NCI-H2196 (cell line): ENCODE results near the gene MET.
A peak's percentile ranks its signal among the peaks of the same experiment; 100 is the strongest.
"Not testable (repeated sequence)": the region's sequence is repeated elsewhere in the genome, so short reads cannot be mapped to it uniquely, and the experiment has no call there.

Source experiments
- DNase-seq: peaks from one replicate; lab custom pipeline; 2025; ENCODE audit not compliant: unreplicated experiment; lab: John Stamatoyannopoulos, UW

Gene MET

DNA sequence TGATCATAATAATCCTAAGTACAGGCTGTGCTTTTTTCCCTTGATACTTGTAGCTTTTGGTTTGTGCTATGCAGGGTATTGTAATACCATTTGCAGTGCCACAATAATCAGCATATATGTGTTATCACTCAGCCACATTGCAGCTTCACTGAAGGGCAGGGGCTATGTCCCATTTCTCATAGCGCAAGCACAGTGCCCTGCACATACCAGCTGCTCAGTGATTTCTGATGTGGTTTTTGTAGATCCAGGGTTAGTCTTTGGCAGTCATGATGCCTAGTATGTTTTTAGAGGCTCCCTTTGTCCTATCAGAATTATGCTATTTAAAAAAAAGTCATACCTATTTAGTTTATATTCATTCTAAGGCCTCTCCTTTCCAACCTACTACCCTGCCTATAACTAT is 25.8 kb downstream of the MET start:
- no peak for DNase-seq

DNA sequence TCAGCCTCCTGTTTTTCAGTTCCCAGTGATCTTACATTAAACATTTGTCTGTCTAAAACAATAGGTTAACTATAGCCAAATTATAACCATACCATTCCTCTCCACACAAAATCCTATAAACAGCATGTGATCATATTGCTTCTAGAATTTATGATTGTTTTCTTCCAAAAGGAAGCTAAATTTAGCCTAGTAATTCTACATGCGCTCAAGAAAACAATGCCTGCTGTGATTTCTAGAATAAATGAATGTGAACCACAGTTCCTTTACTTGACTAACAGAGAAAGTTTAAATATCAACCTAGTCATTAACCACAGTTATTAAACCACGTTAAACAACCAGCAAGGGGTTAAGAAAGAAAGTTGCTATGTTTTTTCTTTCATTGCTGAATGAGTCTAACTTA is 26.4 kb downstream of the MET start:
- DNase-seq, result no peak

DNA sequence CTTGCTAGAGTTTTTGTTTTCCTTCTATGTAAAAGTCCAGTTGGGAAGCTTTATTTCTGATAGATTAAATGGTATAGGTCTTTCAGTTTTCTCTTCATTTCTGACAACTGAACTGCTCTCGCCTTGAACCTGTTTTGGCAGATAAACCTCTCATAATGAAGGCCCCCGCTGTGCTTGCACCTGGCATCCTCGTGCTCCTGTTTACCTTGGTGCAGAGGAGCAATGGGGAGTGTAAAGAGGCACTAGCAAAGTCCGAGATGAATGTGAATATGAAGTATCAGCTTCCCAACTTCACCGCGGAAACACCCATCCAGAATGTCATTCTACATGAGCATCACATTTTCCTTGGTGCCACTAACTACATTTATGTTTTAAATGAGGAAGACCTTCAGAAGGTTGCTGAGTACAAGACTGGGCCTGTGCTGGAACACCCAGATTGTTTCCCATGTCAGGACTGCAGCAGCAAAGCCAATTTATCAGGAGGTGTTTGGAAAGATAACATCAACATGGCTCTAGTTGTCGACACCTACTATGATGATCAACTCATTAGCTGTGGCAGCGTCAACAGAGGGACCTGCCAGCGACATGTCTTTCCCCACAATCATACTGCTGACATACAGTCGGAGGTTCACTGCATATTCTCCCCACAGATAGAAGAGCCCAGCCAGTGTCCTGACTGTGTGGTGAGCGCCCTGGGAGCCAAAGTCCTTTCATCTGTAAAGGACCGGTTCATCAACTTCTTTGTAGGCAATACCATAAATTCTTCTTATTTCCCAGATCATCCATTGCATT is 27.1 kb downstream of the MET start:
- peak; percentile 81 for DNase-seq

DNA sequence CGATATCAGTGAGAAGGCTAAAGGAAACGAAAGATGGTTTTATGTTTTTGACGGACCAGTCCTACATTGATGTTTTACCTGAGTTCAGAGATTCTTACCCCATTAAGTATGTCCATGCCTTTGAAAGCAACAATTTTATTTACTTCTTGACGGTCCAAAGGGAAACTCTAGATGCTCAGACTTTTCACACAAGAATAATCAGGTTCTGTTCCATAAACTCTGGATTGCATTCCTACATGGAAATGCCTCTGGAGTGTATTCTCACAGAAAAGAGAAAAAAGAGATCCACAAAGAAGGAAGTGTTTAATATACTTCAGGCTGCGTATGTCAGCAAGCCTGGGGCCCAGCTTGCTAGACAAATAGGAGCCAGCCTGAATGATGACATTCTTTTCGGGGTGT is 27.7 kb downstream of the MET start:
- no peak for DNase-seq

DNA sequence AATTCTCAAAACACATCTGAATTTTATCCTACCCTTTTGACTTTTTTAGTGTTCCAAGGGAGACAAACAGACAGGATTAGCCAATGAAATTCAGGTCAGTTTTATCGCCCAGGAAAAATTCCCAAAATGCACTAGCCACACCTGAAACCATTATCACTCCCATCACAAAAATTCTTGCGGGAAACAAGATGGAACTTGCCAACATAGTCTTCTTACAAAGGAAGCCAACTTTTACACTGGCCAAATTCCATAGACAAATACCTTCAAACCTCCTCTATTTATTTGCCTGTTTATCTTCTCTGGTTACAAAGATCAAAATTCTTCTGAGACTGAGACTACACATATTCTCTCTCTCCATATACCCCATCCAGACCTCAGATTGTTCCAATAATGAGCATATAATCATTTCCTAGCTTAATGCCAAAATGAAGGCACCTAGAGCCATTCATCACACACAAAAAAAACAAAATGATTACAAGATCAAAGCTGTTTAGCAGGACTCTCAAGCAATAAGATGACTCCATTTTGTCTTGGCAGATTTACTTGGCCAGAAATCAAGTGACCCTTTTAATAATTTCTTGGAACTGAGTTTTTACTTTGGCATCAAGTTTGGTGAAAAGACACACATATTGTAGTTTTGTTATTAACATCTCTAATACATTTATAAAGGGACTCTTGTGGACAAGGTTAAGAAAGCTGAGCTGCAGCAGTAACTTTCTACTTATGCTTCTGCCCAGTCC is 30.2 kb downstream of the MET start:
- DNase-seq, result peak; percentile 45

DNA sequence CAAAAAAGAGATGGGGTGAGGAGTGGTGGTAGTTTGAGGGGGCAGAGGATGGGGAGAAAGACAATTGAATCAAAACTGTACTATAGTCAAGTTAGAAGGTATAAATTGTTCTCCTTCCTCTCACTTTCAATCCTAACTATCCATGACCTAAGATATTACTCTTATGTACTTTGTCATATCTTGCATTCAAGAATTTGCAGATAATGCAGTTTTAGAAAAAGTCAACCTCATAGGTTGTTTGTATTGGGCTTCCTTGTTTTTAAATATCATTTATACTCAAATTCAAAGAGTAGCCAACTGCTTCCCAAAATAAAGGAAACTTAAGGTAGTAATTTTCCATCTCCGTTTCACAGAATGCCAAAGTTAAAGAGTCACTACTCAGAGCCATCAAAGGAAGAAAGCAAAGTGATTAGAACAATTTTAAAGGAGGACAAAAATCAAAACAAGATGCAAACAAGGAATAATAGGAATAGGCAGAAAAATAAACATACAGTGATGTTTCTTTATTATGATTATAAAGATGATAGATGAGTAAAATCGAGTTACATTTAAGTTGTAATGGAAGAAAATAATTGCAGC is 32.7 kb downstream of the MET start:
- DNase-seq, result no peak

DNA sequence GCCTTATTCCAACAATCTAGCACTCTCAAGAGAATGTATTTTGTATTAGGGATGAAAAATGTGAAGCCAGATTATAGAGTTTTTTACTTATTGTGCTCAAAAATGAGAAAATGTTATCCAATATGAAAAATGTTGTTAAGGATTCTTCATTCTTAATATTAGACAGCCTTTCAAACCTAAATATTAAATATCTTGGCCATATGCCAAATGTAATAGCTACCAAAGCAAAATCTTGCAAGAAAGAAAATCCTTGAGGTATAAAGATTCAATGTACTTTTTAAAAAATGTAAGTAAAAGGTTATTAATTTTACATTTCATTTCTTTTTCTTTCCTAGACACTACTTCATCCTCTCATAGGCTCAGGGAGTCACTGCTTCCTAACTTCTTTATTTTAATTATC is 33.4 kb downstream of the MET start:
- DNase-seq, result no peak

DNA sequence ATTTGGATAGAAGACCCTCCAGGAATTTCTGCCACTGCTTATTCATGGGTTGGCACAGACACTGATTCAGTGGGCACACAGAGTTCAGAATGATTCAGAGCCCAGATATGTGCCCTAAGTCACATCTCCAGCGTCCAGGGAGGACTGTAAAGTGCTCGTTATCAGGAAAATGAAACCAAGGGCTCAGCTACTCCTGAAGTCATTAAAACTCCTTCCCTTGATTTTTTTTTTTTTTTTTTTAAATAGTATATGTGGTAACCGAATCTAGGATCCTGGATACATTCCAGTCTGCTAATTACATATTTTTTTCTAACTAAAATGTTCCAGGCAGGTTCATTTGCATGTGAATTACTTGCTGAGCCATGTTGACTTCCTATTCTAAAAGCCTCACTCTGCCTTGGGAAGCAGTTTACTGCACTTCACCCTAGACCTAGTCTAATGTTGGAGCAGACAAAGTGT is 34.7 kb downstream of the MET start:
- DNase-seq, result peak; percentile 38

DNA sequence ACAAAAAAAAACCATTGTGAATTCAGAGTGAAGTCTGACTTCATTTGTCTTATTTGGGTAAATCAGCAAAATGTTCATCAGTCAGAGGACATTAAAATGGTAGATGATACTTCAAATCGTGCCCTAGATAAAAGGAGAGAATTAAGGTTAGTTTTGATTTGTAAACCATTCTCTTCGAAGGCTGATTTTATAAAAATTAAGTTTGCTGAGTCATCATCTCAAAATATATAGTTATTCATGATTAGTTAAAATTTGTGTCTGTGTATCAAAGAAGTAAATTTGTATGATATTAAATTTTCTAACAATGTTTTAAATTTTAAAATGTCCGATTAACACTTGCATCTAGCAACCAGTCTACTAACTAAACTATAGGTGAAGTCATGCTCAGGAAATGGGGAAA is 35.3 kb downstream of the MET start:
- DNase-seq, result no peak

DNA sequence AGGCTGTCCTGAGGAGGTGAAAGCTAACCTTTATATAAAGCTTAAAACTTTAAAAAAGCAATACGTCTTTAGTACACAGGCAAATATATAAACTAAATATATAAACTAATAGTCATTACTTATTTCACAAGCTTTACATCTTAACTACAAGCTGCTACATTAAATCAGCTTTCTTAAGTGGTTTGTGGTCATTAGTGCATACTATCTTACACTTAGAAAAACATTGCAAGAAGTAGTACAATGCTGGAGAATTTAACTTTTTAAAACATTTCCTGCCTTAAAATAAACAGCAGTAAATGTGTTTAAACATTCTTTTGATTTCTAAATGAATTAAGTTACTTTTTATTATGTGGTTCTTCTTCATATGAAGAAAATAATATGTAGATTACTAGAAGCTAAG is 36.3 kb downstream of the MET start:
- no peak for DNase-seq

DNA sequence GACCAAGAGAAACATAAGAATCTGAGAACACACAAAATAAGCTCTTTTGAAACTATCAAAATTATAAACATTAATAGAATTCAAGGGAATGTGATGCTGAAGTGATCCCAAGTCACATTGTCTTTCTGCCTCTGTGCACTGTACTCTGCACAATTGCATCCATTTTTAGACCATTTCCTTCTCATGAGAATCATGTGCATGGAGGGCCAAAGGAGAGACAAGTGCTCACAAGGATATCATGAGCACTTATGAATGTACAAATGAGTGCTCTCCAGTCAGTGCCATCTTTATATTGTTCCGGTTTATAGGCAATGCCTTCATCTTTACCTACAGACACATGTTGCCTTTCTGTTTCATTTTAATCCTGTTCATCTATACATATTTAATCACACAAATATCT is 36.9 kb downstream of the MET start:
- no peak for DNase-seq

DNA sequence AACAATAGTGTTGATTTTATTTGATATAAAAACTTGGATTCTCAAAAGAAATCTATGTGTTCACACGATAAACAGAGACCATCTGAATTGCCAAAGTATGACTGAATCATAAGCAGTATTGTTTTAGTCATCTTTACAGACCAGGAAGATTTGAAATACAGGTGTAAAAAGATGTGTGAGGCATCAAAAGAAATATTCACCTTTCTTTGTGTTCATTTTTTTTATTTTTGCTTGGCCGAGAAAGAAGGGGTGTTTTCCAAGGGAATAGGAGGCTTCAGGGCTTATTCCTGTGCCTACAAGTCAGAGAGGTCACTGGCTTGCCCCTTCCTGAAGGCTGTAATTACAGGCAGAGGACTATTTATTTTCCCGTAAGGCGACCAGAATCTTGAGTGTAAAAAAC is 37.3 kb downstream of the MET start:
- DNase-seq, result no peak

DNA sequence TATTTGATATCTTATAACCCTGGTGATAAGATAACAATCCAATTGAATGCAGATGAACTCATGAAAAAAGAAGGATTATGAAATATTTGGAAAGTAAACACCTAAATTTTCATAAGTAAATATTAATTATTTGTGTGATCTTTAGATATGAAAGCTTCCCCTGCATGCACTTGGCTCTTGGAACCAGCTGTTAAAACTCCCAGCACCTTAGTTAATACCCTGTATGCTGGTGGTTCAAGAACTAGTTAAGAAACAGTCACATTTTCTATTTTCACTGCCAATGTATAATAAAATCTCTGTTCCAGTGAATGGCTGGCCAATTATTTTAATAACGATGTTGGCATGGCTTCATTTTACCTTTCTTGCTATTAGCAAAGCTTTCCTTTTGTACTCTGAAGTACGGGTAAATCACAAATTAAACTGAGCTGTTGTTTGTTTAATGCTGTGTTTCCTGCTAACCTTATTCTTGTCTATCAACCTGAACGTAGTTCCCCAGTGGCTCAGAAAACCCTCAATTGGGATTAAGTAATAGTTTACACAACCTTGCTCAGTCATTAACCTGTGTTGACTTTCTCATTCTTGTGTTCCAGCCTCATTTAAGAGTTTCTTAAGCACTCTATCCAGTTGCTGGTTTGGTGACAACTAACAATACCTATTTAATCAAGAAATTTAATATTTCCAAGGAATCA is 38.9 kb downstream of the MET start:
- peak; percentile 60 for DNase-seq

DNA sequence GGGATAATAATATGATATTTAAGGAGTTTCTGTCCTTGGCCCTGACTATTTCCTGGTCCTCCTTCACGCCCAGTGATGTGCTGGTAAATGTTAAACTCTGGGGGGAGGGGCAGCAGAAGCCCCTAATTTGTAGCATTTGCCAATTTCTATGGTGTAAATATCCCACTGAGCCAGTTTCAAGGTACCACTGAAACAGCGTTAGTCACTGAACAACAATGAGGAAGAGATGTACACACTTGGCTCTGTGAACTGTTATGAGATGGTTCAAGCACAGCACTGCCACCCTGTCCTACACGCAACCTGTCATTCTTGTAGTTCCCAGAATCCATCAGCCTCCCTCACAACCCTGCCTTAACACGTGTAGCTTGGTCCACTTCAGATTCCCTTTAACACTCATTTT is 39.8 kb downstream of the MET start:
- no peak for DNase-seq

DNA sequence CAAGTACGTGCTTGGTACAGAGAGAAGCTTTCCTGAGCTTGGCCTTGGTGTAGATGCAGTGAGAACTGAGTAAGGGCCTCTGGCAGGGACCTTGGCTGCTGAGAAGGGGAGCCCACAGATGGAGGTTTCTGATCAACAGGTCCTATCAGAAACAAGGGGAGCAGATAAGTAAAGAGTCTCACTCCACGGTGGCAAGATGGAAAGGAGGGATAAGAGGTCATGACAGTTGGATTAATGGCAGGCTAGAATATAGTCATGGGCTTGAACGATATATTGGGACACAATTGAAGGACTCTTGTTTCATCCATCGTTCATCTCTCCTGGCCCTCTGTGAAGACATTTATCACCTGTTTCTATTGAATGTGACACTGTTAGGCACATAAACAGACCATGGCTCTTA is 41.5 kb downstream of the MET start:
- DNase-seq, result no peak

DNA sequence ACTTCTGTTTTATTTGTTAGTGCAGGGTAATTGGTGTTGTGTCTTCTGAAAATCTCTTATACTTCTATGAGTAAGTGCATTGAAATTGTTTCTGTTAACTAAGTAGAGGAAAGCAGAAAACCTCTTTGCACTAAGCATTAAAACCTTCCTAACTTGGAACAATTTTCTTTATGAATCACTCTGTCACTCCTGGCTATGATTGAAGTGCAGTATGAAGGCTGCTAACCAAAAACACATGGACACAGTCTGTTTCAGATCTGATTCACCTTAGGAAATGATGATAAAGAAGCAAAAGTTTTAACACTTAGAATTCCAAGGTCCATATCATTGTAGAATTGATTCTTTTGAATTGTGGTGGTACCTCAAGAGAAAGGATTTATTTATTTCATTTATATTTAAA is 41.9 kb downstream of the MET start:
- no peak for DNase-seq

DNA sequence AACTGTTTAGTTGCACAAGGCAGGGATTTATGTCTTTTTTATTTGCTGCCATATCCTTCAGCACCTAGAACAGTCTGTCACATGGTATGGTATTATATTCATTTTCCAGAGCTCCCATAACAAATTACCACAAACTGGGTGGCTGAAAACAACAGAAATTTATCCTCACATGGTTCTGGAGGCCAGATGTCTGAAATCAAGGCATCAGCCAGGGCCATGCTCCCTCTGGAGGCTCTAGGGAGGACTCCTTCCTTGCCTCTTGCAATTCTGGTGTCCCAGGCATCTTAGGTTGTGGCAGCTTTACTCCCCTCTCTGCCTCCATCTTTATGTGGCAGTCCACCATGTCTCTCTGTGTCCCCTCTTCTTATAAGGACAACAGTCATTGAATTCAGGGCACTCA is 43.1 kb downstream of the MET start:
- DNase-seq, result no peak

DNA sequence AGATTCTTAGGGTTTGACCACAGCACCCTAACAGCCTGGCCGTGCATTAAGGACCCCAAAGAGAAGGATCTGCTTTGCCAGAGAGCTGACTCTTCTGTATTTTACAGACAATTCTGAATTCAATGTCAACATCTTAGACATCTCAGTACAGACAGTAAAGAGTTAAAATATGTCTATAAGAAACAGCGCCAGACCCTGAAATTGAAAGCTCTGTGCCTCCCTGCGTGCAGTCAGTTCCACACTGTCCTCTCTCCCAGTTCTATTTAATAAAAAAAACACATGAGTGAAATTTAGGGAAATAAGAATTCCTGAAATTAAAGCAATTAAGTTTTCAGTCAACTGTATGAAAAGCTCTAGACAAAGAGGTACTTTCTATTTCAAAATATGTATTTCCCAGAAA is 45.1 kb downstream of the MET start:
- DNase-seq, result no peak

DNA sequence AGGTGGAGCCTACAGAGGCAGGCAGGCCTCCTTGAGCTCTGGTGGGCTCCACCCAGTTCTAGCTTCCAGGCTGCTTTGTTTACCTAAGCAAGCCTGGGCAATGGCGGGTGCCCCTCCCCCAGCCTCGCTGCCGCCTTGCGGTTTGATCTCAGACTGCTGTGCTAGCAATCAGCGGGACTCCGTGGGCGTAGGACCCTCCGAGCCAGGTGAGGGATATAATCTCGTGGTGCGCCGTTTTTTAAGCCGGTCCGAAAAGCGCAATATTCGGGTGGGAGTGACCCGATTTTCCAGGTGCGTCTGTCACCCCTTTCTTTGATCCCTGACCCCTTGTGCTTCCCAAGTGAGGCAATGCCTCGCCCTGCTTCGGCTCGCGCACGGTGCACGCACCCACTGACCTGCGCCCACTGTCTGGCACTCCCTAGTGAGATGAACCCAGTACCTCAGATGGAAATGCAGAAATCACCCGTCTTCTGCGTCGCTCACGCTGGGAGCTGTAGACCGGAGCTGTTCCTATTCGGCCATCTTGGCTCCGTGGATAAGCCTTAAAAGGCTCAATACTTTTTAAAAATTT is 52.0 kb downstream of the MET start:
- DNase-seq, result not testable (repeated sequence)

DNA sequence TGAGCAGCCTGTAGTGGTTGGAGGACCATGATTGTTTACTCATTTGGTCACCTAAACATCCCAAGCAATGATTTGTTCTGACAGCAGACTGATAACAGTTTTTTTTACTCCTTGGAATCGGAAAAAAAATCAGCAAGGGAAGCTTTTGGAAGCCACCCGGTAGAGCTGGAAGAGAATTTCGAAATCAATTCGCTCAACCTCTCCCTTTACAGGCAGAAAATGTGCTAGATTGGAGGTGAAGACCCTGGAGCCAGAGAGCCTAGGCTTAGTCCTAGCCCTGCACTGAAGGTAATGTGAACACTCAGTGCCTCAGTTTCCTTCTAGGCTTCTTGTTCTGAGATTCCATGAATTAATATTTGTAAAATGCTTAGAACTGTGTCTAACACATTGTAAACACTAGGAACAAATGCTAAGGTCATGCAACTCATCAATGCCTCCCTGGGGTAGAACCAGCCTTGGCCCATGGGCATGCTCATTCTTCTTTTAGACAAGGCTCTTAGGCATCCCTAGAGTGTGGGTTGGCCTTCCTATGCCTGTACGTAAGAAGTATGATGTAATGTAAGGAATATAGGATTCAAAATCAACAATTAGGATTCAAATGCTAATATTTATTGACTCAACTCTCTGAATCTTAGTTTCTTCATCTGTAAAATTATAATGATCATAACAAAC is 52.7 kb downstream of the MET start:
- no peak for DNase-seq

DNA sequence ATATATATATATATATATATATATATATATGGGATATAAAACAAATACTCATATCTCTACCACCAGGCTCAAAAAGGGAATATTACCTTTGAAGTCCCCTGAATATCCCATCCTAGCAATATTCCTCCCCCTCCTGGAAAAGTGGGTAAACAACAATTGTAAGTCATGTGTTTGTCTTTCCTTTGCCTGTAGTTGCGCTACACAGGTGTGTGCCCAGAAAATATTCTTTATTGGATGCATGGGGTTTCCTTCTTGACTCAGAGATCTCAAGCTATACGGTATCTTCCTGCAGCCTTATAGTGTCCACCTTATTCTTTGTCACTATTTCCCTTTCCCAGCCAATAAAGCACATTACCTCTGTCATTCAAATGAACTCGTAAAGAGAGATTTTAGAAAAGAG is 54.2 kb downstream of the MET start:
- DNase-seq, result no peak
